SK-N-MC (cell line): Measurements from ENCODE around the gene BLACAT1.

ENCODE experiments used
- EZH2 ChIP-seq: fragments of 200-600 bp; sonication (generic); IDR thresholded peaks from one replicate; pipeline ENCODE4 v1.6.1; 2017; ENCODE audit warnings: antibody characterized with exemption
- POLR2AphosphoS5 ChIP-seq: IDR thresholded peaks from 2 replicates; pipeline ENCODE4 v1.6.1; 2012; ENCODE audit warnings: mild to moderate bottlenecking, low read depth, low read length, borderline replicate concordance

- TF ChIP-seq EZH2 (no peak), POLR2AphosphoS5 (no peak)
Measured at GRCh38 chr1:205488074-205488723, 32.4 kb upstream of the BLACAT1 start.
